Measurements from ENCODE around the gene EIF4G1. TPM values are rescaled to one million over a fixed set of nuclear protein-coding genes. Genes with fewer than 3 reads are reported as not detected.

The EIF4G1 gene
- total and polyA plus RNA-seq, 2 of the 8 experiments (the other 6 are each of a cell fraction or from before 2014, with no cell fraction given): 318 to 473 TPM

DNA sequence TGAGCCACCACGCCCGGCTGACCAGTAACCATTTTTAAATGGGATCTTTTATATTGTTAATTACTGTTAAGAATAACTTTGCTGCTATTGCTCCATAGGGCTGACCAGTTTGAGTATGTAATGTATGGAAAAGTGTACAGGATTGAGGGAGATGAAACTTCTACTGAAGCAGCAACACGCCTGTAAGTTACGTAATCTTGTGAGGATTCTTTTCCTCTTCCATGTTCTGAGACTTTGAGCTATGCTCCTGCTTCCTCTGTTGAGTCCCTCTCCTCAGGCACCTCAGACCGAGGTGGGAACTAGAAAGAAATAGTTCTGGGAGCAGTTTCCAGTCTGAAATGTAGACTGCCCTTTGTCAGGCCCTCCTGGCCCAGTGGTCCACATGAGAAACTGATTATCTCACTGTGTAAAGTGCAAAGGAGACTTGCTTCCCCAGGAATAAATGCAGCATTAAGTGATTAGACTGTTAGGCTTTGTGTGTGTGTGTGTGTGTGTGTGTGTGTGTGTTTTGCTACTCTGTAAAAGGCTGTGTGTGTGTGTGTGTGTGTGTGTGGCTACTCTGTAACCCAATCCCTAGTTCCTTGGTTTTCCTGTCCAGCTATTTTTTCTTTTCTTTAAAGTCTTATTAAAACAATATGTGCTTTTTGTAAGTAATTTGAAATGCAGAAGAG, 52.3 kb downstream of the EIF4G1 start (continued):
- TF ChIP-seq, protein P1, sequence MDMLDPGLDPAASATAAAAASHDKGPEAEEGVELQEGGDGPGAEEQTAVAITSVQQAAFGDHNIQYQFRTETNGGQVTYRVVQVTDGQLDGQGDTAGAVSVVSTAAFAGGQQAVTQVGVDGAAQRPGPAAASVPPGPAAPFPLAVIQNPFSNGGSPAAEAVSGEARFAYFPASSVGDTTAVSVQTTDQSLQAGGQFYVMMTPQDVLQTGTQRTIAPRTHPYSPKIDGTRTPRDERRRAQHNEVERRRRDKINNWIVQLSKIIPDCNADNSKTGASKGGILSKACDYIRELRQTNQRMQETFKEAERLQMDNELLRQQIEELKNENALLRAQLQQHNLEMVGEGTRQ (IDR thresholded peaks at IDR 0.05; ENCODE audit: low read length): no peak
- TF ChIP-seq, protein P2, sequence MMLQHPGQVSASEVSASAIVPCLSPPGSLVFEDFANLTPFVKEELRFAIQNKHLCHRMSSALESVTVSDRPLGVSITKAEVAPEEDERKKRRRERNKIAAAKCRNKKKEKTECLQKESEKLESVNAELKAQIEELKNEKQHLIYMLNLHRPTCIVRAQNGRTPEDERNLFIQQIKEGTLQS (IDR thresholded peaks at IDR 0.05; ENCODE audit: insufficient read depth, low read depth, low read length): no peak
- TF ChIP-seq EZH2 (IDR thresholded peaks at IDR 0.05; ENCODE audit: low read depth, low read length, severe bottlenecking): no peak
- no peak for TF ChIP-seq BCL11A (IDR thresholded peaks at IDR 0.05; ENCODE audit: low read depth in 2 of 2, low read length in 2 of 2)
- no peak for TF ChIP-seq YY1 (IDR thresholded peaks at IDR 0.05; ENCODE audit: low read depth, low read length)
- no peak for TF ChIP-seq CHD1 (IDR thresholded peaks at IDR 0.05; ENCODE audit: low read depth, low read length)
- TF ChIP-seq NRF1 (IDR thresholded peaks at IDR 0.05; ENCODE audit: low read depth, low read length): no peak
- no peak for TF ChIP-seq POU5F1 (IDR thresholded peaks at IDR 0.05; ENCODE audit: low read depth, low read length)

Measured in H1 (cell line).